Adrenal gland (tissue), 12 donors: ENCODE results near the gene GPATCH2L. TPM values are rescaled to one million over a fixed set of nuclear protein-coding genes. Genes with fewer than 3 reads are reported as not detected.

ENCODE experiments used
- DNase-seq, 7 donors: peaks; one replicate each; pipeline ENCODE4 v3.0.0-alpha.2; 2019 to 2020
- H3K27ac ChIP-seq, 5 donors: fragments of 200-600 bp; sonication (generic) in 4 of 5; 1 replicate in 3 of 5; 2 replicates in 2 of 5; pipeline versions ENCODE4 v1.5.1 to v1.8.0; 2016 to 2020; ENCODE audit warnings: mild to moderate bottlenecking in 1 of 5
- H3K27me3 ChIP-seq: fragments of 200-600 bp; 2 replicates; pipeline ENCODE4 v1.8.0; 2021
- H3K36me3 ChIP-seq, 2 donors: fragments of 200-600 bp; replicated peaks in 1 of 2; 1 replicate in 1 of 2; 2 replicates in 1 of 2; pipeline versions ENCODE4 v1.5.1 to v1.8.0; 2018 to 2022
- H3K4me1 ChIP-seq, 2 donors: fragments of 200-600 bp; replicated peaks in 1 of 2; 1 replicate in 1 of 2; 2 replicates in 1 of 2; pipeline versions ENCODE4 v1.5.1 to v1.8.0; 2018 to 2021
- H3K4me3 ChIP-seq, 4 donors: fragments of 200-600 bp; sonication (generic) in 3 of 4; one replicate each; pipeline ENCODE4 v1.5.1; 2016 to 2018
- H3K9me3 ChIP-seq, 3 donors: fragments of 200-600 bp; sonication (generic) in 1 of 3; replicated peaks in 1 of 3; 1 replicate in 2 of 3; 2 replicates in 1 of 3; pipeline versions ENCODE4 v1.5.1 to v1.8.0; 2016 to 2021
- CTCF ChIP-seq, 6 experiments: fragments of 450-650 bp in 4 of 6; fragments of 200-600 bp in 2 of 6; sonication (generic) in 1 of 6; IDR thresholded peaks; 1 replicate in 5 of 6; 2 replicates in 1 of 6; pipeline versions ENCODE4 v1.5.1 to v1.8.0; 2016 to 2021; ENCODE audit warnings: antibody characterized with exemption in 6 of 6, mild to moderate bottlenecking in 2 of 6, moderate library complexity in 1 of 6
- POLR2A ChIP-seq, 2 donors: fragments of 450-650 bp; IDR thresholded peaks; one replicate each; pipeline ENCODE4 v1.6.1; 2017; ENCODE audit warnings: antibody characterized with exemption in 2 of 2, mild to moderate bottlenecking in 2 of 2, moderate library complexity in 1 of 2
- WGBS, 4 donors: extraction: QIAGEN DNeasy Blood & Tissue Kit in 2 of 4; methylation state at CpG; one replicate each; pipeline versions ENCODE4 v1.1.5 to v1.1.7; 2013 to 2017; 5-methylcytosine and 5-hydroxymethylcytosine counted together
- intact Hi-C, 2 donors: fragments of 100-400 bp; cut with DNase I; formaldehyde crosslinking; loops; one replicate each; pipeline versions ENCODE4 v1.14.1 to v1.15.0; 2022 to 2023
- polyA plus RNA-seq, 3 donors: library from polyadenylated mRNA; stranded (reverse); fragments of 200-250 nt in 2 of 3; fragments of 350-450 nt in 1 of 3; fragmentation: Illumina TruSeq in 1 of 3; extraction: RNeasy Lipid Tissue Mini Kit (QIAGEN cat#74804) in 1 of 3; gene quantifications; one replicate each; pipeline ENCODE4 v1.2.3, GENCODE V29; 2013 to 2014
- total RNA-seq, 9 donors: library from RNA; depleted of rRNA in 4 of 9; stranded (reverse); fragments of >200 nt in 4 of 9; fragments of 120-200 nt in 1 of 9; fragmentation: NEBNext Ultra II Directional in 1 of 9; extraction: Animal tissue kit (Norgen Biotek cat#: 25700) in 1 of 9; gene quantifications; one replicate each; pipeline versions ENCODE4 v1.1.0 to v1.2.4, GENCODE V29; 2013 to 2023
- donor health status: healthy with polysubstance abuse.
- donor health status: Bipolar disorder and iron deficiency.
- donor health status: DM: yes; HTN: yes; CAD: no.
- donor health status: DM: no; HTN: no; CAD: no.
- donor health status: DM: no; HTN: no; CAD: no.
- donor health status: DM: yes; HTN: yes; CAD: no.

Gene GPATCH2L
- total and polyA plus RNA-seq, 12 donors = 3.2 to 108 (median 41.1) TPM

- Histone ChIP-seq H3K4me1 (no peaks in the 10 kb centered on the region), H3K27ac (no peak overlapping the region), H3K9me3 (no peaks in the 10 kb centered on the region), H3K4me3 (no peak overlapping the region), H3K27me3 (peaks cover 4% of the 10 kb centered on the region), H3K36me3 (no peaks in the 10 kb centered on the region)
- TF ChIP-seq CTCF (IDR thresholded peaks at IDR 0.05) = no peak
- TF ChIP-seq POLR2A (IDR thresholded peaks at IDR 0.05) = no peak
- 48 to 68% (median 58%) methylated on average over 11 to 16 of the region's 16 CpGs for WGBS, 4 donors
- intact Hi-C loops = no loop called here
- DNase-seq = no peak
Measured at GRCh38 chr14:76117789-76118484, 33.8 kb upstream of the GPATCH2L start.

GRCh38 chr14:76118594-76118993 lies 33.1 kb upstream of the GPATCH2L start:
- Histone ChIP-seq H3K27me3 (peaks cover 4% of the 10 kb centered on the region), H3K4me1 (no peaks in the 10 kb centered on the region), H3K27ac (no peak overlapping the region), H3K9me3 (no peaks in the 10 kb centered on the region), H3K36me3 (no peaks in the 10 kb centered on the region), H3K4me3 (no peak overlapping the region)
- intact Hi-C loops = no loop called here
- 71 to 85% (median 79%) methylated on average over 4 of the region's 4 CpGs for WGBS, 4 donors
- no peak for DNase-seq
- TF ChIP-seq POLR2A (IDR thresholded peaks at IDR 0.05) (no peak), CTCF (IDR thresholded peaks at IDR 0.05) (no peak)

GRCh38 chr14:76121089-76121748 lies 30.5 kb upstream of the GPATCH2L start:
- H3K9me3 ChIP-seq = no peaks in the 10 kb centered on the region
- WGBS, 4 donors = 66 to 86% (median 78%) methylated on average over 4 of the region's 4 CpGs
- H3K27ac ChIP-seq = no peak overlapping the region
- intact Hi-C loops = no loop called here
- no peaks in the 10 kb centered on the region for H3K4me1 ChIP-seq
- TF ChIP-seq POLR2A (IDR thresholded peaks at IDR 0.05) = no peak
- no peak for TF ChIP-seq CTCF (IDR thresholded peaks at IDR 0.05)
- H3K4me3 ChIP-seq = no peak overlapping the region
- no peaks in the 10 kb centered on the region for H3K36me3 ChIP-seq
- H3K27me3 ChIP-seq = no peaks in the 10 kb centered on the region
- DNase-seq = no peak

GRCh38 chr14:76123426-76124225 lies 28.1 kb upstream of the GPATCH2L start:
- Histone ChIP-seq H3K4me1 (no peaks in the 10 kb centered on the region), H3K27me3 (peaks cover 8% of the 10 kb centered on the region), H3K4me3 (no peak overlapping the region), H3K36me3 (no peaks in the 10 kb centered on the region), H3K27ac (no peak overlapping the region), H3K9me3 (no peaks in the 10 kb centered on the region)
- 72 to 74% (median 74%) methylated on average over 9 to 10 of the region's 10 CpGs for whole genome bisulfite sequencing, 4 donors
- TF ChIP-seq CTCF (IDR thresholded peaks at IDR 0.05) (no peak), POLR2A (IDR thresholded peaks at IDR 0.05) (no peak)
- intact Hi-C loops = no loop called here
- DNase-seq = no peak
